CD4-positive, alpha-beta T cell treated with Interleukin-15 for 1 hour (primary cell): ENCODE measurements around the gene ERGIC1.

Source experiments
- DNase-seq: peaks from one replicate; pipeline ENCODE4 v3.0.0-alpha.2; 2020

The ERGIC1 gene

GRCh38 chr5:172925336-172925948 lies 91.4 kb downstream of the ERGIC1 start:
- DNase-seq = no peak

GRCh38 chr5:172926008-172926523 lies 92.0 kb downstream of the ERGIC1 start:
- DNase-seq = no peak

- DNase-seq = no peak
These were observed 92.7 kb downstream of the ERGIC1 start for GRCh38 chr5:172926796-172927195.

- DNase-seq = no peak
These were observed 95.4 kb downstream of the ERGIC1 start for GRCh38 chr5:172929371-172929838.

GRCh38 chr5:172931001-172931536 lies 97.0 kb downstream of the ERGIC1 start:
- DNase-seq = no peak

GRCh38 chr5:172932313-172933017 lies 98.4 kb downstream of the ERGIC1 start:
- peak; percentile 75 for DNase-seq

- no peak for DNase-seq
These were observed 99.2 kb downstream of the ERGIC1 start for GRCh38 chr5:172933238-172933637.

GRCh38 chr5:172935096-172935495 lies 101.0 kb downstream of the ERGIC1 start:
- DNase-seq = no peak

GRCh38 chr5:172936401-172936800 lies 102.3 kb downstream of the ERGIC1 start:
- DNase-seq = no peak

- DNase-seq = no peak
These were observed 105.0 kb downstream of the ERGIC1 start for GRCh38 chr5:172939071-172939470.

GRCh38 chr5:172939611-172940267 lies 105.7 kb downstream of the ERGIC1 start:
- DNase-seq = no peak

- no peak for DNase-seq
These were observed 106.4 kb downstream of the ERGIC1 start for GRCh38 chr5:172940268-172941066.

GRCh38 chr5:172941067-172941516 lies 107.0 kb downstream of the ERGIC1 start:
- DNase-seq = no peak

GRCh38 chr5:172942556-172942955 lies 108.5 kb downstream of the ERGIC1 start:
- DNase-seq = no peak

- DNase-seq = no peak
These were observed 109.3 kb downstream of the ERGIC1 start for GRCh38 chr5:172943283-172943841.

GRCh38 chr5:172943906-172944305 lies 109.9 kb downstream of the ERGIC1 start:
- DNase-seq = no peak

- no peak for DNase-seq
These were observed 110.7 kb downstream of the ERGIC1 start for GRCh38 chr5:172944741-172945140.

GRCh38 chr5:172945151-172945550 lies 111.1 kb downstream of the ERGIC1 start:
- no peak for DNase-seq

- DNase-seq = no peak
These were observed 112.1 kb downstream of the ERGIC1 start for GRCh38 chr5:172946146-172946545.

- DNase-seq = no peak
These were observed 115.4 kb downstream of the ERGIC1 start for GRCh38 chr5:172949426-172949825.

GRCh38 chr5:172950176-172950965 lies 116.3 kb downstream of the ERGIC1 start:
- DNase-seq = no peak
